Prostate gland (tissue), 2 donors: ENCODE measurements around the gene RAB5B. TPM values are rescaled to one million over a fixed set of nuclear protein-coding genes. Genes with fewer than 3 reads are reported as not detected.
"Not testable (repeated sequence)": the region's sequence is repeated elsewhere in the genome, so short reads cannot be mapped to it uniquely, and the experiment has no call there.

Experiments used
- DNase-seq: peaks from one replicate; pipeline ENCODE4 v3.0.0-alpha.2; 2019; ENCODE audit warnings: low spot score
- H3K27ac ChIP-seq, 2 donors: fragments of 200-600 bp; sonication (generic); 2 replicates each; pipeline ENCODE4 v1.5.1; 2017 to 2019
- H3K27me3 ChIP-seq: fragments of 200-600 bp; sonication (generic); replicated peaks from 2 replicates; pipeline ENCODE4 v1.5.1; 2019; ENCODE audit not compliant: insufficient read depth
- H3K36me3 ChIP-seq, 2 donors: fragments of 200-600 bp; sonication (generic); 1 replicate in 1 of 2; 2 replicates in 1 of 2; pipeline versions ENCODE4 v1.5.1 to v1.8.1; 2017 to 2019
- H3K4me1 ChIP-seq: fragments of 200-600 bp; sonication (generic); replicated peaks from 2 replicates; pipeline ENCODE4 v1.5.1; 2019
- H3K4me3 ChIP-seq, 2 donors: fragments of 200-600 bp; sonication (generic); 2 replicates each; pipeline ENCODE4 v1.5.1; 2017 to 2019
- H3K9me3 ChIP-seq: fragments of 200-600 bp; sonication (generic); 2 replicates; pipeline ENCODE4 v1.5.1; 2017
- POLR2A ChIP-seq: fragments of 450-650 bp; IDR thresholded peaks from one replicate; pipeline ENCODE4 v1.6.1; 2016; ENCODE audit warnings: antibody characterized with exemption, mild to moderate bottlenecking
- POLR2AphosphoS5 ChIP-seq: sonication (generic); formaldehyde crosslinking; IDR thresholded peaks from one replicate; pipeline ENCODE4 v1.6.1; 2017; ENCODE audit warnings: antibody characterized with exemption
- WGBS: methylation state at CpG from one replicate; pipeline ENCODE4 v1.1.5; 2018; 5-methylcytosine and 5-hydroxymethylcytosine counted together
- intact Hi-C: fragments of 100-400 bp; cut with DNase I; formaldehyde crosslinking; loops from one replicate; pipeline ENCODE4 v1.14.2; 2022
- total RNA-seq, 2 donors: library from RNA; depleted of rRNA; stranded (reverse); fragments of >200 nt; gene quantifications; one replicate each; pipeline ENCODE4 v1.1.0, GENCODE V29; 2016
- TF ChIP-seq, protein P1 (sequence below), 4 experiments: fragments of 200-600 bp in 2 of 4; fragments of 450-650 bp in 2 of 4; sonication (generic) in 2 of 4; IDR thresholded peaks; 1 replicate in 3 of 4; 2 replicates in 1 of 4; pipeline ENCODE4 v1.5.1; 2016 to 2019; ENCODE audit warnings: antibody characterized with exemption in 4 of 4, mild to moderate bottlenecking in 2 of 4, moderate library complexity in 2 of 4

The RAB5B gene
- total RNA-seq, 2 donors from 2014 or later, result 82.5 to 191 TPM

DNA sequence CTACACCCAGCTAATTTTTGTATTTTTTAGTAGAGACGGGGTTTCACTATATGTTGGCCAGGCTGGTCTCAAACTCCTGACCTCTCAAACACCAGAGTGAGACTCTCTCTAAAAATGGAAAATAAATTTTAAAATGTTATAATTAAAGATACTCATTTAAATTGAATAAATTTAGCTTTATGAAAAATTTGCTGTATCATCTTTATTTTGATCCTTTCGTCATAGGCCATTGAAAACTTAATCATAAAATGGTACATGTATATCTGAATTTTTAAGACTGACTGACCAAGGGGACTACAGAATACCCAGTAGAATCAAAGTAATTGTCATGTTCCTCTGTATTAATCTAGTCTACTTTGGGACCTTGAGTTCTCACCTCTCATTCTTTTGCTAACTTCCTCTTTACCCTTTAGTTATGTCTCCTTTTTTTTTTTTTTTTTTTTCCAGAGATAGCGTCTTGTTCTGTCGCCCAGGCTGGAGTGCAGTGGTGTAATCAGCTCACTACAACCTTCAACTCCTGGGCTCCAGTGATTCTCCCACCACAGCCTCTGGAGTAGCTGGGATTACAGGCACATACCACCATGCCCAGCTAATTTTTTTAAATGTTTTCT, 9.5 kb downstream of the RAB5B start:
- no peak for DNase-seq
- WGBS, result 84% methylated on average over 4 of the region's 4 CpGs
- H3K9me3 ChIP-seq, result no peaks in the 10 kb centered on the region
- H3K27me3 ChIP-seq, result no peaks in the 10 kb centered on the region
- no peak overlapping the region for H3K4me3 ChIP-seq
- H3K27ac ChIP-seq, result no peak overlapping the region
- intact Hi-C loops, result no loop called here
- TF ChIP-seq POLR2A (no peak), POLR2AphosphoS5 (no peak)
- no peaks in the 10 kb centered on the region for H3K36me3 ChIP-seq
- no peaks in the 10 kb centered on the region for H3K4me1 ChIP-seq

DNA sequence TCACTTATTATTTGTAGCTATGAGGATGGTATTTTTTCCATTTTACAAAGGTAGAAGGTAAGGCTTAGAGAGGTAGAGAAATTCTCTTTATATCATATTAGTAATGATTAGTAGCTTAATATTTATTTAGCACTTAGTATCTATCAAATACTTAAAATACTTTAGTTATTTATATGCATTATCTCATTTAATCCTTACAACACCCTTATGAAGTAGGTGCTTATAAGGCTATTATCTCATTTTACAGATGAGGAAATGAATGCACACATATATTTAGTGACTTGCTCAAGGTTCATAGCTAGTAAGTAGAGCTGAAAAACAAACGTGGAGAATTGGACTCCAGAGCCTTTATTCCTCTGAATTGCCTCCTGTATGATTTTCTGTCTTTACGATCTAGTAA, 11.0 kb downstream of the RAB5B start:
- intact Hi-C loops, result no loop called here
- no peaks in the 10 kb centered on the region for H3K4me1 ChIP-seq
- H3K27ac ChIP-seq, result no peak overlapping the region
- WGBS, result 68% methylated on average over 2 of the region's 2 CpGs
- TF ChIP-seq POLR2A (no peak), POLR2AphosphoS5 (no peak)
- TF ChIP-seq, protein P1, sequence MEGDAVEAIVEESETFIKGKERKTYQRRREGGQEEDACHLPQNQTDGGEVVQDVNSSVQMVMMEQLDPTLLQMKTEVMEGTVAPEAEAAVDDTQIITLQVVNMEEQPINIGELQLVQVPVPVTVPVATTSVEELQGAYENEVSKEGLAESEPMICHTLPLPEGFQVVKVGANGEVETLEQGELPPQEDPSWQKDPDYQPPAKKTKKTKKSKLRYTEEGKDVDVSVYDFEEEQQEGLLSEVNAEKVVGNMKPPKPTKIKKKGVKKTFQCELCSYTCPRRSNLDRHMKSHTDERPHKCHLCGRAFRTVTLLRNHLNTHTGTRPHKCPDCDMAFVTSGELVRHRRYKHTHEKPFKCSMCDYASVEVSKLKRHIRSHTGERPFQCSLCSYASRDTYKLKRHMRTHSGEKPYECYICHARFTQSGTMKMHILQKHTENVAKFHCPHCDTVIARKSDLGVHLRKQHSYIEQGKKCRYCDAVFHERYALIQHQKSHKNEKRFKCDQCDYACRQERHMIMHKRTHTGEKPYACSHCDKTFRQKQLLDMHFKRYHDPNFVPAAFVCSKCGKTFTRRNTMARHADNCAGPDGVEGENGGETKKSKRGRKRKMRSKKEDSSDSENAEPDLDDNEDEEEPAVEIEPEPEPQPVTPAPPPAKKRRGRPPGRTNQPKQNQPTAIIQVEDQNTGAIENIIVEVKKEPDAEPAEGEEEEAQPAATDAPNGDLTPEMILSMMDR (IDR thresholded peaks at IDR 0.05), result no peak
- peaks cover 0 to 6% of the 10 kb centered on the region in 2 donors for H3K36me3 ChIP-seq
- no peak overlapping the region for H3K4me3 ChIP-seq
- H3K9me3 ChIP-seq, result no peaks in the 10 kb centered on the region
- H3K27me3 ChIP-seq, result no peaks in the 10 kb centered on the region
- DNase-seq, result no peak

DNA sequence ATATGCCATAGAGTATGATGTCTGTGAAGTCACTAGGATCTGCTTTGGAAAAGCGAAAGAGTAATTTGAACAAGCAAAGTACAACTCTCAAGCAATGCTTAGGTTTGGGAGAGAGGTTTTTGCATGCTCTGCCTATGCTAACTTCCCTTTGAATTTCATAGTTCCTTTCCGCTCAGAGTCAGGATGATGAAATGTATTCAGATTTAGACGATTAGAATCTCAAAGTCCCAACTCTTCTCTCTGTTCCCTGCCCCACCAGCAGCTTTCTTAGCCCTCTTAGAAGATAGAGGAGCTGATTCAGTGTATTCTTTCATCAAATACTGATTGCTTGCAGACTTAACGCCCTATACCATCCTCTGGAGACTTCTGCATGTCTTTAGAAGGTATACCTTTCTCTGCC, 11.5 kb downstream of the RAB5B start:
- intact Hi-C loops, result no loop called here
- no peaks in the 10 kb centered on the region for H3K27me3 ChIP-seq
- TF ChIP-seq POLR2A, result no peak
- TF ChIP-seq, protein P1 (IDR thresholded peaks at IDR 0.05), result no peak
- TF ChIP-seq POLR2AphosphoS5, result no peak
- H3K36me3 ChIP-seq, result peaks cover 0 to 11% of the 10 kb centered on the region in 2 donors
- no peak overlapping the region for H3K4me3 ChIP-seq
- WGBS, result 92% methylated on average over 4 of the region's 4 CpGs
- no peaks in the 10 kb centered on the region for H3K4me1 ChIP-seq
- H3K9me3 ChIP-seq, result no peaks in the 10 kb centered on the region
- DNase-seq, result no peak
- H3K27ac ChIP-seq, result no peak overlapping the region

DNA sequence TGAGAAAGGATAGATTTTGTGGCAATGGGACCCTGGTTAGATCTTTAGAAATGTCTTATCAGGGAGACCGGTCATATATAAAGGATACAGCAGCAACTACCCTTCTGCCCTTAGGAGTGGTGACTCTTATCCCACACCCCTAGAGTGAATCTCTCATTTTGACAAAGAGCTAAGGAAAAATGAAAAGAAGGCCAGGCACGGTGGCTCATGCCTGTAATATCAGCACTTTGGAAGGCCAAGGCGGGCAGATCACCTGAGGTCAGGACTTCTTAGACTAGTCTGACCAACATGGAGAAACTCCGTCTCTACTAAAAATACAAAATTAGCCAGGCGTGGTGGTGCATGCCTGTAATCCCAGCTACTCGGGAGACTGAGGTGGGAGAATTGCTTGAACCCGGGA, 12.1 kb downstream of the RAB5B start:
- H3K4me3 ChIP-seq, intact Hi-C loops, H3K4me1 ChIP-seq, DNase-seq, H3K27me3 ChIP-seq, H3K9me3 ChIP-seq, H3K27ac ChIP-seq: not testable (repeated sequence)
- H3K36me3 ChIP-seq, result peaks cover 0 to 18% of the 10 kb centered on the region in 2 donors
- WGBS, result 94% methylated on average over 7 of the region's 7 CpGs

DNA sequence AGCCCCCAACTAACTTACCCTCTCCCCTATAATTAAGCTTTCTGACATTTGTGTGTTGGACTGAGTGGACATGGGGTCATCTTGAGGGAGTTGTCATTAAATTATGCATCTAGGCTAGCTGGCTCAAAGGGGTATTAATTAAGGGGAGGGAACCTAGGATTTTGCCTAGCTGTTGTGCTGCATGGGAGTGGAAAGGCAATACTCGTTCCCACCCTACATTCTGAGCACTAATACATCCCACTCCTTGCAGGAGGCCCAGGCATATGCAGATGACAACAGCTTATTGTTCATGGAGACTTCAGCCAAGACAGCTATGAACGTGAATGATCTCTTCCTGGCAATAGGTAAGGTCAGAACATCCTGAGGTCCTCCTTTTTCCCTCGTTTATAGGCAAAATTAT, 17.2 kb downstream of the RAB5B start:
- WGBS, result 77% methylated on average over 3 of the region's 3 CpGs
- Histone ChIP-seq H3K9me3 (no peaks in the 10 kb centered on the region), H3K4me3 (no peak overlapping the region), H3K27ac (no peak overlapping the region), H3K36me3 (peaks cover 5 to 46% of the 10 kb centered on the region in 2 donors), H3K27me3 (no peaks in the 10 kb centered on the region), H3K4me1 (no peaks in the 10 kb centered on the region)
- TF ChIP-seq POLR2A (no peak), POLR2AphosphoS5 (no peak)
- TF ChIP-seq, protein P1 (IDR thresholded peaks at IDR 0.05), result no peak
- no peak for DNase-seq
- intact Hi-C loops, result loop anchor here (5.0 to 10.0 kb wide), 2 partner anchors 41 to 114 kb away; partner anchors contain the start of gene PA2G4

DNA sequence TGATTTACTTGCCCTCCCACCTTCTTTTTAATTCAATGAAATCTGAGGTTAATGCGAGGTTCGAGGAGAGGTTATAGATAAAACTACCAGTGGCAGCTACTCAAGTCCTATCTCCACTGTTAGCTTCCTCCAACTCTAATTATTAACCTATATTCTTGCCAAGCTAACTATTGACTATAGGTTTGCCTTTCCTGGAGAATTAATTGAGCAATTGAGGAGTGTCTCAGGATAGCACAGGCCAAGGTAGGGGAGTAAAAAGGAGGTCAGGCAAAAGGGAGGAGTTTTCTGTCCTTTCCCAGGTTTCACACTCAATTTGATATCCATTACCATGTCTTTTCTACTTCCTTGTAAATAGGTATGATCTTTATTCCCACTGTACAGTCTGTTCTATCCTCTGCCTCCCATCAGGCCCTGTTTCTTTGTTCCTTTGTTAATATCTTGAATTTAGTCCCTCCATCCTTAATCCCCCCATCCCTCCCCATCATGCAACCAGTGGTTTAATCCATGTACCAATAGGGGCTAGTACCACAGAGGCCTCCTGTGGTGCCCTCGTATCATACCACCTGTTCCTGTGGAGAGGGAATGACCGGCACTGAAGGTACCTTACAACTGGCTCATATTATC, 19.5 kb downstream of the RAB5B start:
- Histone ChIP-seq H3K27ac (no peak overlapping the region), H3K36me3 (peaks cover 5 to 46% of the 10 kb centered on the region in 2 donors), H3K9me3 (no peaks in the 10 kb centered on the region), H3K27me3 (no peaks in the 10 kb centered on the region), H3K4me3 (no peak overlapping the region), H3K4me1 (peaks cover 6% of the 10 kb centered on the region)
- no peak for DNase-seq
- TF ChIP-seq, protein P1 (IDR thresholded peaks at IDR 0.05), result no peak
- no peak for TF ChIP-seq POLR2A
- TF ChIP-seq POLR2AphosphoS5, result no peak
- WGBS, result 65% methylated on average over 4 of the region's 4 CpGs
- intact Hi-C loops, result loop anchor here (5.0 to 10.0 kb wide), 2 partner anchors 39 to 111 kb away; partner anchors contain the start of gene PA2G4
